Measurements from ENCODE around the gene ERG.

The ERG gene

DNA sequence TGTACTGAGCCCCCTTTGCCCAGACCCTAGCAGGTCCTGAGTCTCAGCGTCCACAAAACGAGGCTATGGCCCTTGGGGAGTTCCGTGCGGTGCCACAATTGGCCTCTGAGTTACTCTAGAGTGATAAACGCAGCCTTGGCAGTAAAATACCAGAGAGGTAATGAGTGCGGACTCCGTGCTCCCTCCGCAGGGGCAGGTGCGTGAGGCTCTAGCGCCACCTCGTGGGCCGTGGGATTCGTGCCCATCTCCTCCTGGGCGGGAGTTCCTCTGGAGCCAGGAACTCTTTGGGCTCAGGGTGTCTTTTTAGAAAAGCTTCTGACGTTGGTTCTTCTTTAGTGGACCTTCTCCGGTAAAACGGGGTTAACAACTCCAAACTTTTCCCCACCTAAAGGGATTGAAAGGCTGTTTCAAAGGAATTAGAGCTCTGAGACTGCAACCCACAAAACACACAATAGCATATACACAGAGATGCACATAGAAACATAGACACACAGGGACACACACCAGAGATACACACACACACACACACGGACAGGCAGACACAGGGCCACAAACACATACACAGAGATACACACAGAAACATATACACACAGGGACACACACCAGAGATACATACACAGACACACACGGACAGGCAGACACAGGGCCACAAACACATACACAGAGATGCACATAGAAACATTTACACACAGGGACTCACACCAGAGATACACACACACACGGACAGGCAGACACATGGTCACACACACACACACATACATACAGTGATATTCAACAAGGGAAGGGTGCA lies 142.1 kb downstream of the ERG start:
- Histone ChIP-seq H3K9ac (ENCODE audit: low read depth, low read length, poor library complexity, severe bottlenecking) (peak overlapping the region; percentile 46), H3K9me3 (ENCODE audit: insufficient read depth, low read depth, low read length) (no peaks in the 10 kb centered on the region), H3K4me1 (ENCODE audit: insufficient read depth, low read length, poor library complexity, severe bottlenecking) (peaks cover 9% of the 10 kb centered on the region), H2AFZ (ENCODE audit: low read length) (peak overlapping the region; percentile 89), H3K36me3 (ENCODE audit: insufficient read depth, low read length) (no peaks in the 10 kb centered on the region), H3K9me2 (replicated peaks; ENCODE audit: low read depth, low read length) (no peaks in the 10 kb centered on the region), H3K27me3 (ENCODE audit: insufficient read depth, low read length, poor library complexity, severe bottlenecking) (no peaks in the 10 kb centered on the region), H3F3A (ENCODE audit: low read depth) (no peaks in the 10 kb centered on the region), H4K20me1 (ENCODE audit: insufficient read depth, low read length, poor library complexity, severe bottlenecking) (no peaks in the 10 kb centered on the region), H3K4me3 (ENCODE audit: low read length, poor library complexity, severe bottlenecking) (no peak overlapping the region), H3K79me2 (ENCODE audit: insufficient read depth, low read length) (no peaks in the 10 kb centered on the region), H3K4me2 (ENCODE audit: low read depth, low read length, poor library complexity, severe bottlenecking) (no peak overlapping the region)
- TF ChIP-seq EZH2phosphoT487 (IDR thresholded peaks at IDR 0.05; ENCODE audit: borderline replicate concordance): no peak
- TF ChIP-seq CTCF (conservative IDR thresholded peaks at IDR 0.05; ENCODE audit: low read length): peak; percentile 98

GRCh38 chr21:38355353-38355752 lies 142.9 kb downstream of the ERG start:
- no peaks in the 10 kb centered on the region for H4K20me1 ChIP-seq (ENCODE audit: insufficient read depth, low read length, poor library complexity, severe bottlenecking)
- no peak overlapping the region for H3K4me2 ChIP-seq (ENCODE audit: low read depth, low read length, poor library complexity, severe bottlenecking)
- H3K9me2 ChIP-seq (replicated peaks; ENCODE audit: low read depth, low read length): no peaks in the 10 kb centered on the region
- peaks cover 9% of the 10 kb centered on the region for H3K4me1 ChIP-seq (ENCODE audit: insufficient read depth, low read length, poor library complexity, severe bottlenecking)
- H3K4me3 ChIP-seq (ENCODE audit: low read length, poor library complexity, severe bottlenecking): no peak overlapping the region
- H3K9ac ChIP-seq (ENCODE audit: low read depth, low read length, poor library complexity, severe bottlenecking): no peak overlapping the region
- no peaks in the 10 kb centered on the region for H3K9me3 ChIP-seq (ENCODE audit: insufficient read depth, low read depth, low read length)
- no peaks in the 10 kb centered on the region for H3K79me2 ChIP-seq (ENCODE audit: insufficient read depth, low read length)
- H2AFZ ChIP-seq (ENCODE audit: low read length): no peak overlapping the region
- no peaks in the 10 kb centered on the region for H3F3A ChIP-seq (ENCODE audit: low read depth)
- no peaks in the 10 kb centered on the region for H3K27me3 ChIP-seq (ENCODE audit: insufficient read depth, low read length, poor library complexity, severe bottlenecking)
- TF ChIP-seq CTCF (conservative IDR thresholded peaks at IDR 0.05; ENCODE audit: low read length): no peak
- no peak for TF ChIP-seq EZH2phosphoT487 (IDR thresholded peaks at IDR 0.05; ENCODE audit: borderline replicate concordance)
- H3K36me3 ChIP-seq (ENCODE audit: insufficient read depth, low read length): no peaks in the 10 kb centered on the region

DNA sequence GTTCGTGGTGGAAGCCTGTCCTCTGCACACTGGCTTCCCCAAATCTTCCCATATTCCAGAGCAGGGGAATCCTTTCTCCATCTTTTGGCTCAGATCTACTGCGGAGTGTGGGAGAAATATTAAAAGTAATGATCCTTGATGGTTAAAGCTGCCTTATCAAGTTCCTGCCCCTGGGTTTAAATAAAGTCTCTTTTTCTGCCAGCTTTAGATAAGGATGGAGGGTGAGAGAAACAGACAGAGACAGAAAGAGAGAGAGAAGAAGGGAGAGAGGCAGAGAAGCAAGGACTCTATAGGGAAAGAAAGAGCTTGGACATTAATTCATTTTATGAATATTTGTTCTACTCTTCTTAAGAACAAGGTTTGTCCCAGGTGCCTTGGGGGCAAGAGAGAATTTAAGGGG lies 143.5 kb downstream of the ERG start:
- Histone ChIP-seq H3F3A (ENCODE audit: low read depth) (no peaks in the 10 kb centered on the region), H3K4me3 (ENCODE audit: low read length, poor library complexity, severe bottlenecking) (no peak overlapping the region), H3K79me2 (ENCODE audit: insufficient read depth, low read length) (no peaks in the 10 kb centered on the region), H3K4me2 (ENCODE audit: low read depth, low read length, poor library complexity, severe bottlenecking) (no peak overlapping the region), H3K36me3 (ENCODE audit: insufficient read depth, low read length) (no peaks in the 10 kb centered on the region), H3K4me1 (ENCODE audit: insufficient read depth, low read length, poor library complexity, severe bottlenecking) (peaks cover 9% of the 10 kb centered on the region), H4K20me1 (ENCODE audit: insufficient read depth, low read length, poor library complexity, severe bottlenecking) (no peaks in the 10 kb centered on the region), H2AFZ (ENCODE audit: low read length) (no peak overlapping the region), H3K9me3 (ENCODE audit: insufficient read depth, low read depth, low read length) (no peaks in the 10 kb centered on the region), H3K9ac (ENCODE audit: low read depth, low read length, poor library complexity, severe bottlenecking) (no peak overlapping the region), H3K9me2 (replicated peaks; ENCODE audit: low read depth, low read length) (no peaks in the 10 kb centered on the region), H3K27me3 (ENCODE audit: insufficient read depth, low read length, poor library complexity, severe bottlenecking) (no peaks in the 10 kb centered on the region)
- no peak for TF ChIP-seq CTCF (conservative IDR thresholded peaks at IDR 0.05; ENCODE audit: low read length)
- TF ChIP-seq EZH2phosphoT487 (IDR thresholded peaks at IDR 0.05; ENCODE audit: borderline replicate concordance): no peak
